Measurements from ENCODE around the gene FGD4.

DNA sequence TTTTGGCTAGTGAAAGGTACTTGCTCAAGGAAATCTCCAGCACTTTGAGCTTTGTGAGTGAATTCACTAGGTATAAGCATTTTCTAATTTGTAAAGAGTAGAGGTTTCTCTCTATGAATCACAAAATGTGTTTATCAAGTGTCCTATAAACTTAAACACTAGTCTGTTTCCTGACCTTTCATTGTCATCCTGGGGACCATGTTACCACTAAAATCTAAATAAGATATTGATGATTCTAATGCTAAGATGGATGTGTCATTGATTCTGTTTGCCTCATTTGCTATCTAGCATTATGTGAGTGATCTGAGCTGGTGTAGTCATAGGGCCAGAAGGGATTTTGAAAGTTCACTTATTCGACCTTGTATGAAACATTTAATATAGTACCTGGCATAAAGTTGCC, 199.3 kb downstream of the FGD4 start:
- TF ChIP-seq, protein P1, sequence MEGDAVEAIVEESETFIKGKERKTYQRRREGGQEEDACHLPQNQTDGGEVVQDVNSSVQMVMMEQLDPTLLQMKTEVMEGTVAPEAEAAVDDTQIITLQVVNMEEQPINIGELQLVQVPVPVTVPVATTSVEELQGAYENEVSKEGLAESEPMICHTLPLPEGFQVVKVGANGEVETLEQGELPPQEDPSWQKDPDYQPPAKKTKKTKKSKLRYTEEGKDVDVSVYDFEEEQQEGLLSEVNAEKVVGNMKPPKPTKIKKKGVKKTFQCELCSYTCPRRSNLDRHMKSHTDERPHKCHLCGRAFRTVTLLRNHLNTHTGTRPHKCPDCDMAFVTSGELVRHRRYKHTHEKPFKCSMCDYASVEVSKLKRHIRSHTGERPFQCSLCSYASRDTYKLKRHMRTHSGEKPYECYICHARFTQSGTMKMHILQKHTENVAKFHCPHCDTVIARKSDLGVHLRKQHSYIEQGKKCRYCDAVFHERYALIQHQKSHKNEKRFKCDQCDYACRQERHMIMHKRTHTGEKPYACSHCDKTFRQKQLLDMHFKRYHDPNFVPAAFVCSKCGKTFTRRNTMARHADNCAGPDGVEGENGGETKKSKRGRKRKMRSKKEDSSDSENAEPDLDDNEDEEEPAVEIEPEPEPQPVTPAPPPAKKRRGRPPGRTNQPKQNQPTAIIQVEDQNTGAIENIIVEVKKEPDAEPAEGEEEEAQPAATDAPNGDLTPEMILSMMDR (IDR thresholded peaks at IDR 0.05): no peak
- TF ChIP-seq ZFX (IDR thresholded peaks at IDR 0.05; ENCODE audit: borderline replicate concordance): no peak

Data from 22Rv1 (cell line).